ENCODE results near the gene CDK5RAP3.

Gene CDK5RAP3

GRCh38 chr17:48022901-48023300 is 52.0 kb downstream of the CDK5RAP3 start:
- DNase-seq (ENCODE audit: low read depth in 2 of 2, low spot score in 1 of 2): no peak

DNA sequence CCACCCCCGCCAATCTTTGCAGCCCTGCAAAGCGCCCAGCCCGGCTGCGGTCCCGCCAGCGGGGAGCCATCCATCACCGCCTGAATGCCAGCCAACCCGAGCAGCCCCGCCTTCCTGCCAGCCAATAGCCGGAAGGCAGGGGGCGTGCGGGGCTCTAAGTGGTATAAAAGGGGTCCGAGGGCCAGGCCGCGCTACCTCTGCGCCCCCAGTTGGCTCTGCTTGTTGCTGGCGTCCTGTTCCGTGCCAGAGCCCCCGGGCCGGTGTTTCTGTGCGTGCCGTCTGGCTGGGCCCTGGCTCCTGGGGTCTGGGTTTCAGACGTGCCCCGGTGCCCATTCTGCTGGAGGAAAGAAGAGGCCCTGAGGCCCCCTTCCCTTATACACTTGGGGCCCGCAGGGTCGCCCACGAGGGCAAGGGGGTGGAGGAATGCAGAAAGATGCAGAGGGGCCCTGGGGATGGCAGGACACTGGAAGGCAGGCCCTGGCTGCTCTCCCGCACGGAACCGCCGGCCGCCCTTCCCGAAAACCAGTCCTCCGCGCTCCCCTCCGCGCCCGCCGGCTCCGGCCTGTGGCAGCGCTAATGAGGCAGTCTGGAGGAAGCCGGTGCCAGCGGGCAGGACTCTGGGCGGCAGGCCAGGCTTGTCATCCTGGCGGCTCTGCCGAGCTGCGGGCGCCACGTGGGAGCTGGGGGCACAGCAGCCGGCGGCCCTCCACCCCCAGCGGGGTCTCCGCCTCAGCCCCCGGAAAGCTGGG is 52.7 kb downstream of the CDK5RAP3 start:
- no peak for DNase-seq (ENCODE audit: low read depth in 2 of 2, low spot score in 1 of 2)

DNA sequence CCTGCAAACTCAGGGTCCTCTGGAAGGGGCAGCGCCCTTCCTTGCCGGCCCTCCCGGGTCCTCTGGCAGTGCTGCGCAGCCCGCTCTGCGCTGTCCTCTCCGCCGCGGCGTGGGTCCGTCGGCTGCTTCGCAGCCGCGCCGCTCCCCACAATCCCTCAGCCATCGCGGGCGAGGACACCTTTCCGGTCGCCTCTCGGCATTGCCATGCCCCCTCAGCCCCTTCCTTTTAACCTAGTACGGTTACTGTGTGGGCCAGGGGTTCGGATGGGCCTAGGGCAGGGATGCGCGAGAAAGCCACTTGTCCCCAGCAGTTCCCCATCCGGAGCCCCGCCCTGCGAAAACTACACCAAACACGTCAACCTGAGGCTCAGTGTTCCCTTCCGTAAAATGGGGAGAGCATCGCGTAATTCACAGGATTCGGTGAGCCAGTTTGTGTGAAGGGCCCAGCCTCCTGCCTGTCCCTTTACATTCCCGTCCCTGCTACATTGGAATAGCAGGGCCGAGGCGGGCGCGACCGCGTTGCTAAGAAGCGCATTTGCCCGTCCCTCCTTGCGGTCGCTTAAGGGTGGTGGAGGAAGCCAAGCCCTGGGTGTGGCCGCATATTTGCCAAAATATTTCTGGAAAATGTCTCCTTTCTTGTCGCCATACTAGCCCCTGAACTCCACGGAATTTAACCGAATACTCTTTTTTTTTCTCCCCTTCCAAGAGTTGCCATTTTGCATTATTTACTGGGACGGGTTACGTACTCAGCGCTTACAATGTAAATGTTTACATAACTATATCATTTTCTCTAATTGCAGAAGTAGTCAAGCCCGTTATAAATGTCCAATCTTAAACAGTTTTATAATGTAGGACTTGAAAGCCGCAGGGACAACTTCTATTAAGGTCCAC is 53.5 kb downstream of the CDK5RAP3 start:
- no peak for DNase-seq (ENCODE audit: low read depth in 2 of 2, low spot score in 1 of 2)

- peak; percentile 95 for DNase-seq (ENCODE audit: low read depth in 2 of 2, low spot score in 1 of 2)
These were observed 54.4 kb downstream of the CDK5RAP3 start for GRCh38 chr17:48025040-48025903.

GRCh38 chr17:48025904-48026501 is 55.1 kb downstream of the CDK5RAP3 start:
- no peak for DNase-seq (ENCODE audit: low read depth in 2 of 2, low spot score in 1 of 2)

GRCh38 chr17:48026502-48027321 is 55.8 kb downstream of the CDK5RAP3 start:
- DNase-seq (ENCODE audit: low read depth in 2 of 2, low spot score in 1 of 2): peak; percentile 50 to 52

DNA sequence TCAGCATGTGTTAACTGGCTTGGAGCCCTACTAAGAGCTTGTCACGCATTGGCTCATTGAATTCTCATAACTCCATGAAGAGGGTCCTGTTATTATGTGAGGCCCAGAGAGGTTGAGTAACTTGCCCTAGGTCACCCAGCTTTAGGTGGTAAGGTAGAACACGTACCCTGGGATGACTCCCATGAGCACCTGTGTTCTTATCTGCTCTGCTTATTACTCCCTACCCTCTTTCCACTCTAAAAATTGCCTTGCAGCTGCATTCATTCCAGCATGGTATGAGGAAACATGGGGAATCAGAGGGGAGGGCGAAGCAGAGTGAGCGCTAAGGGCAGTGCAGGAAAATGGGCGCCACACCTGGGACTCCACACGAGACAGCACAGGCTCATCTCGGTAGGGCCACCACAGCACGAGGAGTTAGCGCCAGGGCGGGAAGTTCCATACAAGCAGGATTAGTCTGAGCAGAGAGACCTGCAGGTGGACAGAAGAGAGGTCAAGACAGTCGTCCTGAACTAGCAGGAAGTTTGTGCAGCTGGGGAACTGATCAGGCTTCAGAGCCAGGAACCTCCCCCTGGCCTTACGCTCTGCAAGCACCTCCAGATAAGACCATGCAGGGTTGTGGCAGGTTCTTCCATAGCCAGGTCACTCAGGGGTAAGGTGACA is 56.5 kb downstream of the CDK5RAP3 start:
- DNase-seq (ENCODE audit: low read depth in 2 of 2, low spot score in 1 of 2): no peak

DNA sequence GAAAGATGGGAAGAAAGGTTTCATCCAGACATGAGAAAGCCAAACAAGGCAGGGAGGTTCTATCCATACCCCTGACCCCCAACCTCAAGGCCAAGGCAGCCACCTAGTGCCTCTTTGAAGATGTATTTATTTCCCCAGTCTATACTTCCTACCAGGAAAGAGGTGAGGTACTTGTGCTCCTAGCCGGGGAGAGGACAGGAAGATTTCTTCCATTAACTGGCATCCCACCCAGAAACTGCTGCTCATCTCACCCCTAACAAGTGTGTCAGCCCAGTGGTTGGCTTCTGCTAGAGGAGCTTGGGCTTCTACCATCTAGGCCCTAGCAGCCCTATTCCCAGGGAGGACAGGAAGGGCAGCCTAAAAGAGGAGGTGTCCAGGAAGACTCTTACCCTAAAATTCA is 57.8 kb downstream of the CDK5RAP3 start:
- DNase-seq (ENCODE audit: low read depth in 2 of 2, low spot score in 1 of 2): no peak

DNA sequence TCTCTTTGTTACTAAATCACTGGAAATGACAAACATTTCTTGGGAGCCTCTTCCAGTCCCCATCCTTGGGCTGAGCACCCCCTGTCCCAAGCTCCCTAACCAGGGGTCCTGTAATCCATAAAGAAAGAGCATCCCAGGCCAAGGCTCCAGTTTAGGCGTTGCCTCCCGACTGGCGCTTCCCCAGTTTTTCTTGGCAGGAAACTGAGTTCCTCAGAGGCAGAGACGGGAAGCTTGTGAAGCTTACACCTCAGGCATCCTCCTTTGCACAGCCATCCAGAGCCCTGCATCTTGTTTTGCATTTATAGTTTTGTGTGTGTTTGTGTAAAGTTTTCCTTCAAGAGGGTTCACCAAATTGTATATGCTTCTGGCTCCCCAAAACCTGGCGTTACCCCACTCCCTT is 59.6 kb downstream of the CDK5RAP3 start:
- DNase-seq (ENCODE audit: low read depth in 2 of 2, low spot score in 1 of 2): no peak
